ENCODE results near the gene TEPSIN. TPM values are rescaled to one million over a fixed set of nuclear protein-coding genes. Genes with fewer than 3 reads are reported as not detected.

Gene TEPSIN
- total and polyA plus RNA-seq, 2 of the 13 experiments (the other 11 are each of a cell fraction or from before 2014, with no cell fraction given), result 16.1 to 18.8 TPM

GRCh38 chr17:81241203-81241602 is 2.3 kb upstream of the TEPSIN start (continued):
- TF ChIP-seq ZNF407 (CRISPR knock-in tag; IDR thresholded peaks at IDR 0.05; ENCODE audit: not compliant biosample characterization), result peak; percentile 9
- TF ChIP-seq TEF (CRISPR knock-in tag; IDR thresholded peaks at IDR 0.05), result no peak
- TF ChIP-seq HIVEP1 (CRISPR knock-in tag; IDR thresholded peaks at IDR 0.05), result 0 out of 2 replicates have a peak, but pooled peaks have one; percentile 18
- no peak for TF ChIP-seq KIAA2018 (CRISPR knock-in tag; IDR thresholded peaks at IDR 0.05; ENCODE audit: borderline replicate concordance)
- TF ChIP-seq ZNF691 (CRISPR knock-in tag; IDR thresholded peaks at IDR 0.05; ENCODE audit: borderline replicate concordance, low read depth), result no peak
- 0 out of 2 replicates have a peak, but pooled peaks have one; percentile 6 for TF ChIP-seq EED (CRISPR knock-in tag; IDR thresholded peaks at IDR 0.05)
- 0 out of 2 replicates have a peak, but pooled peaks have one; percentile 2 for TF ChIP-seq ZNF350 (CRISPR knock-in tag; IDR thresholded peaks at IDR 0.05; ENCODE audit: borderline replicate concordance, low read depth)
- 0 out of 2 replicates have a peak, but pooled peaks have one; percentile 17 for TF ChIP-seq FOXC1 (CRISPR knock-in tag; IDR thresholded peaks at IDR 0.05; ENCODE audit: borderline replicate concordance)
- TF ChIP-seq KLF13 (CRISPR knock-in tag; IDR thresholded peaks at IDR 0.05), result 0 out of 2 replicates have a peak, but pooled peaks have one; percentile 46
